A673 (cell line): ENCODE data around the gene HOXD1. TPM values are rescaled to one million over a fixed set of nuclear protein-coding genes. Genes with fewer than 3 reads are reported as not detected.

Experiments
- Bru-seq: library from RNA; stranded (reverse); fragments of 400-500 nt; gene quantifications from one replicate; lab custom pipeline; 2021; lab: Mats Ljungman, UMichigan
- BruChase-seq, 2 experiments: library from RNA; stranded (reverse); fragments of 400-500 nt; gene quantifications; one replicate each; lab custom pipeline; 2021; lab: Mats Ljungman, UMichigan
- BruUV-seq: library from RNA; stranded (reverse); fragments of 400-500 nt; replicated peaks from 2 replicates; lab custom pipeline; 2021; lab: Mats Ljungman, UMichigan
- CTCF ChIA-PET: fragments of 300-600 bp; sonication (Branson Sonifier 250); formaldehyde crosslinking; loops from one replicate; lab custom pipeline; 2022; ENCODE audit warnings: antibody characterized with exemption; lab: Charles Lee
- POLR2A ChIA-PET: fragments of 300-600 bp; sonication (Branson Sonifier 250); formaldehyde crosslinking; loops from one replicate; lab custom pipeline; 2022; ENCODE audit warnings: antibody characterized with exemption; ENCODE audit not compliant: low non-redundant PET; lab: Charles Lee
- DNase-seq: peaks from one replicate; pipeline ENCODE4 v3.0.0-alpha.2; 2015; ENCODE audit warnings: low spot score
- H3K27ac ChIP-seq: fragments of 200-600 bp; sonication (generic); 2 replicates; pipeline ENCODE4 v1.5.1; 2016; ENCODE audit warnings: mixed run types, low read depth, mild to moderate bottlenecking, mixed read lengths, antibody characterized with exemption, low read length; ENCODE audit not compliant: poor library complexity, severe bottlenecking
- H3K27me3 ChIP-seq: fragments of 200-600 bp; sonication (generic); replicated peaks from 2 replicates; pipeline ENCODE4 v1.6.1; 2017; ENCODE audit warnings: mixed run types, low read depth, mild to moderate bottlenecking, mixed read lengths, antibody characterized with exemption, low read length; ENCODE audit not compliant: insufficient read depth, poor library complexity
- H3K36me3 ChIP-seq: fragments of 200-600 bp; sonication (generic); 2 replicates; pipeline ENCODE4 v1.6.1; 2016; ENCODE audit warnings: mixed run types, mild to moderate bottlenecking, mixed read lengths, antibody characterized with exemption, low read length; ENCODE audit not compliant: insufficient read depth, poor library complexity, severe bottlenecking
- H3K4me1 ChIP-seq: fragments of 200-600 bp; sonication (generic); 2 replicates; pipeline ENCODE4 v1.6.1; 2017; ENCODE audit warnings: mixed run types, mild to moderate bottlenecking, mixed read lengths, antibody characterized with exemption, low read length; ENCODE audit not compliant: insufficient read depth, poor library complexity, severe bottlenecking
- H3K4me3 ChIP-seq: fragments of 200-600 bp; sonication (generic); 2 replicates; pipeline ENCODE4 v1.5.1; 2016; ENCODE audit warnings: low read depth, mixed run types, mild to moderate bottlenecking, mixed read lengths, low read length; ENCODE audit not compliant: poor library complexity, severe bottlenecking
- H3K9me3 ChIP-seq: fragments of 200-600 bp; sonication (generic); 2 replicates; pipeline ENCODE4 v1.6.1; 2016; ENCODE audit warnings: mixed run types, low read depth, mild to moderate bottlenecking, mixed read lengths, antibody characterized with exemption, low read length; ENCODE audit not compliant: poor library complexity, severe bottlenecking
- CTCF ChIP-seq: fragments of 300-800, 200-600 bp; sonication (generic); conservative IDR thresholded peaks from 2 replicates; pipeline ENCODE4 v1.5.1; 2017; ENCODE audit warnings: low read depth, mild to moderate bottlenecking, antibody characterized with exemption, low read length, moderate library complexity, mixed read lengths
- EZH2 ChIP-seq: fragments of 200-600 bp; sonication (generic); IDR thresholded peaks from 2 replicates; pipeline ENCODE4 v1.6.1; 2017; ENCODE audit warnings: borderline replicate concordance, low read depth, mild to moderate bottlenecking, mixed read lengths, antibody characterized with exemption, low read length; ENCODE audit not compliant: poor library complexity, severe bottlenecking
- intact Hi-C: fragments of 100-400 bp; cut with micrococcal nuclease; formaldehyde crosslinking; loops from one replicate; pipeline ENCODE4 v1.10.0; 2022; ENCODE audit not compliant: unreplicated experiment
- long read RNA-seq: library from polyadenylated mRNA; stranded (forward); transcript quantifications from one replicate; pipeline ENCODE4 v2.0.0, GENCODE V29; 2022
- total RNA-seq: library from RNA; stranded (reverse); gene quantifications from 2 replicates; pipeline ENCODE4 v1.2.3, GENCODE V29; 2021

HOXD1 gene
- total RNA-seq (not detected in 2 replicates), Bru-seq, nascent RNA (percentile 18 among the genes with signal in this experiment), BruChase-seq, experiment 1, labeled RNA remaining after a 2-hour chase (percentile 23 among the genes with signal in this experiment), BruChase-seq, experiment 2, labeled RNA remaining after a 6-hour chase (not detected)
- long read RNA-seq, result 0 reads

DNA sequence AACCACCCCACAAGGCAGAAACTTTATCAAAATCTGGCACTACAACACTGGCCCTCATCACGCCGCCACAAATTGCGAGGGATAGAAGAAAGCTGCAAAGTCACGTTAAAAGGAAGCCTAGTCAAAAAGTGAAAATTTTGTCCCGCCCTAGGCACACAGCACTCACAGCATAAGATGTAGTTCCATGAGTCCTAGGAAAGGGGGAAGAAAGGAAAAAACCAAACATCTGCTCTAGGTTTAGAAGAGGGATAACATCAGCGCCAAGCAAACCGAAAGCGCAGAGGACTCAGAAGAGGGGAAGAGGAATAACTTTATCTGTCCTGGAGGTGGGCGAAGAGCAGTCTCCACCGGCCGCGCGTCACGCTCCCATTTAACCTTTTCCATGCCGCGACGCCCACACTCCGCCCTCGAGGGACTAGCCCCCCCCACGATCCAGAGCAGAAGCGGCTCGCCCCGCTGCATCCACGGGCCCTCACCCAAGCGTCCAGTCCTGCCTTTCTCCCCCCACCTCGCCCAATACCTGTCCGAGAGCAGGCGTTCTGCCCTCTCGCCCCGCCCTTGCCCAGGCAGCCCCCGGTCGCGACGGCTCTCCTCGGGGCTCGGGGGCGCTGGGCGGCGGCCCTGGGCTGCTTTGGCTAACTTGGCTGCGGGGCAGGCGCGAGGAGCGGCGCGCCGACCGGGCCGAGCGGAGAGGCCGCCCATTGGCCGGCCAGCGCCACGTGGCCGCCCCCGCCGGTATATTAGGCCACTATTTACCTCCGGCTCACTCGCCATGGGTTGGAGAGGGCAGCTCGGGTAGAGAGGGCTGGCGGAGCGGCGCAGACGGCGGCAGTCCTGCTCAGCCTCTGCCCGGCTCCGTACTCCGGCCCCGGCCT is at the start of gene HOXD1:
TSS of gene HOXD1 (plus strand) at position 770 of the 875 bp plus-strand sequence. CDS start 134 bp downstream, outside the sequence.
- ChIA-PET CTCF (interaction anchor here (0.5 kb wide), 1 partner anchor 61 kb away, joined by 3 read pairs; no protein-coding TSS in a partner anchor), POLR2A (no interaction called here)
- BruUV-seq, result no TSS peak
- intact Hi-C loops, result no loop called here
- TF ChIP-seq EZH2 (no peak), CTCF (no peak)
- peaks cover 42% of the 10 kb centered on the region for H3K27me3 ChIP-seq
- no peak within 1 kb of the TSS for H3K27ac ChIP-seq
- peaks cover 11% of the 10 kb centered on the region for H3K4me1 ChIP-seq
- DNase-seq, result peak; percentile 52
- H3K9me3 ChIP-seq, result no peaks in the 10 kb centered on the region
- H3K36me3 ChIP-seq, result no peaks in the 10 kb centered on the region
- H3K4me3 ChIP-seq, result peak within 1 kb of the TSS; percentile 62

- intact Hi-C loops, result loop anchor here (5.0 kb wide), 1 partner anchor 678 kb away; no protein-coding TSS in a partner anchor
- POLR2A ChIA-PET, result interaction anchor here (0.5 to 0.6 kb wide), 2 partner anchors 8 to 540 kb away, joined by 3 to 7 read pairs; no protein-coding TSS in a partner anchor
- no peaks in the 10 kb centered on the region for H3K27me3 ChIP-seq
- peak overlapping the region; percentile 85 for H3K4me3 ChIP-seq
- no peak for TF ChIP-seq CTCF
- no peak for TF ChIP-seq EZH2
- CTCF ChIA-PET, result interaction anchor here (0.6 to 4.2 kb wide), 9 partner anchors 9 to 691 kb away, joined by 3 to 35 read pairs (median 5); no protein-coding TSS in a partner anchor
- DNase-seq, result peak; percentile 77
- peak overlapping the region; percentile 98 for H3K27ac ChIP-seq
- no peaks in the 10 kb centered on the region for H3K9me3 ChIP-seq
- H3K36me3 ChIP-seq, result peaks cover 9% of the 10 kb centered on the region
- peaks cover 38% of the 10 kb centered on the region for H3K4me1 ChIP-seq
- no TSS peak for BruUV-seq
These were observed 49.4 kb upstream of the HOXD1 start for GRCh38 chr2:176138923-176139660.
